ENCODE data around the gene OIP5.
A peak's percentile ranks its signal among the peaks of the same experiment; 100 is the strongest.
"Not testable (repeated sequence)": the region's sequence is repeated elsewhere in the genome, so short reads cannot be mapped to it uniquely, and the experiment has no call there.

OIP5 gene

GRCh38 chr15:41332194-41333025, at the start of gene OIP5, which contains the start of gene NUSAP1:
TSS of gene OIP5 (minus strand) at chr15:41332591. CDS start at chr15:41332561, 30 bp downstream.
TSS of gene NUSAP1 (plus strand) at chr15:41332881. CDS start at chr15:41332958, 77 bp downstream.
- DNase-seq (ENCODE audit: low spot score) = peak; percentile 98

DNA sequence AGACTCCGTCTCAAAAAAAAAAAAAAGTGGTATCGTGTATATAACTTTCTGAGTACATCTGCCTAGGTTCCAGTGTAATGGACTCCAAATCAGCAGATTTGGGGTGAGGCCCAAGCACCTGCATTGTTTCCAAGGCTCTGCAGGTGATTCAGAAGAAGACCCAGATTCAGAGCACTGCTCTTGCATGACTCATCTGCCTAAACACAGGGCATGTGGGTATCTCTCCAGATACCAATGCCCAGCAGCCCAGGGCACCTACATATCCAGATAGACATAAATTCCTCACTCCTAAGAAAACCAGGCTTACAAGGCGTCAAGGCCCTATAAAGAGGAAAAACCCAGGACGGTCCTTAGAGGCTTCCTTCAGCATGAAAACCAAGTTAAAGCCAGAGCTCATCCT, 45.6 kb upstream of the OIP5 start:
- no peak for DNase-seq (ENCODE audit: low spot score)

DNA sequence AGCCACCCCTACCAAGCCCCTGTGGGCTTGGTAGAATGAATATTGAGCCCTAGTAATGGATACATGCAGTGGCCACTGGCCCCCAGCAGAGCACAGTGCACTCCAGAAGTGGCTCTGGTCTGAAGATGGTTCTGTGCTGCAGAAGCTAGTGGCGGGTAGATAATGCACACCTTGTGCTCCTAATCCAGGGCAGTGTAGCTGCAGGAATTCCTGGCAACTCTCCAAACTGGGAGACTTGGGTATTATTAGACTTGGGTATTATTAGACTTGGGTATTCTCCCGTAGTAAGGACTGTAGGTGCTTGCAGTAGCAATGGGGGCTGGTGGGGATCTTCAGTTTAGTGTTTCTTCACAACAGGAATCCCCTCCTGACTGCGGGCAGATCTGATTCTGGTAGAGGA, 35.0 kb upstream of the OIP5 start:
- DNase-seq (ENCODE audit: low spot score) = no peak

DNA sequence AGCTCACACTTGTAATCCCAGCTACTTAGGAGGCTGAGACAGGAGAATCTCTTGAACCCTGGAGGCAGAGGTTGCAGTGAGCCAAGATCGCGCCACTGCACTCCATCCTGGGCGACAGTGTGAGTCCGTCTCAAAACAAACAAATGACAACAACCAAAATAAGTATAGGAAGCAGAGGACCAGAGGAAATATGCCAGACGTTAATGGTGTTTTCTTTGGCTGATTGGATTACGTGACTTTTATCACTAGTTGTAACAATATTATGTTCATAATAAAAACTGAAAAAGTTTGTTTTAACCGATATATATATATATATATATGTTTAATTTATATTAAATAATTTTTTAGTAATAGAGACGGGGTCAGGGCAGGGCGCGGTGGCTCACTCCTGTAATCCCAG, 22.0 kb upstream of the OIP5 start:
- DNase-seq (ENCODE audit: low spot score) = no peak

DNA sequence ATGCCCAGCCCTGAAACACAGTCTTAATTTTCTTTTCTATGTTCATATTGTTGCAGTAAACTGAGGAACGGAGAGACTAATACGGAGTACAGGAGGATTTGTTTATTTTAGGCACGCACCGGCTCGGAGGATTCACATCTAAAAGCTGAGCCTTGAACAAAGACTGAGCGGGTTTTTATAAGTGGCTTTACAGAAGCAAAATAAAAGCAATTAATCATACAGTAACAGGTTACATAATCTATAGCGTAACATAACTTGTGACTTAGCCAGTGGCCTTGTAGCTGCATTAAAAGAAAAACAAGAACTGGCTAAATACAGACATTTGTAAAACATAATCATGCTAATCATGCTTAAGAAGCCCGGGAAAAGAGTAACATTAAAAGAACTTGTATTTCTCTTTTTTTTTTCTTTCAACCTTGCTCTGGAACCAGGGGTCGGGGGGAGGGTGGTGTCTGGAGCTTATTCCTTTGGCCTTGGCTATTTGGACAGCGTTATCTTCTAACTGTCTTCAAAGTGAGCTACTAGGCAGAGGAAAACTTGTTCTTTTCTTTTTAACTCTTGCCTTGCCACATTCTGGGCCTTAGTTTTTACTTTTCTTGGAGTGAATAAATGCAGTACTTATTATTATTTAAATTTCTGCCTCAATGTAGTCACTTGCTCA, 17.8 kb upstream of the OIP5 start:
- no peak for DNase-seq (ENCODE audit: low spot score)

GRCh38 chr15:41347236-41347635, 14.8 kb upstream of the OIP5 start:
- no peak for DNase-seq (ENCODE audit: low spot score)

- DNase-seq (ENCODE audit: low spot score) = no peak
Measured at GRCh38 chr15:41341519-41341918, 9.1 kb upstream of the OIP5 start.

DNA sequence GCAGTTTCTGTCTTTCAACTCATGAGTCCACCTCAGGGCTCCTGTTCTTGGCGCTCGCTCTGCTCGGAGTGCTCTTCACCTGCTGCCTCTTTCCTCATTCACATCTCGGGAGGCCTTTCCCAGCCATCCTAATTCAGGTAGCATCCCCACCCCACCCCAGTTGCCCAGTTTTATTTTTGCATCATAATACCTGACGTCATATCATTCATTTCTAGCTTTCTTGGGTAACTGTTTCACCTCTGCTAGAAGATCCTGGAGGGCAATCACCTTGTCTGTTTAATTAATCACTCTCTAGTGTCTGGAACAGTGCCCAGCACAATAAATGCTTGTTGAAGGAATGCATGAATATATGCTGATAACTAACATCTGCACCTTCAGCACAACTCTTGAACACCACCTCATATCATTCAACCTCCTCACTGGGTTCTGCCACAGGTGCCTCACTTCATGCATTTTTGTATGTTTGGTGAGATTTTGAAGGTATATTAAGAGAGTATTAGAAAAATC, 7.9 kb upstream of the OIP5 start:
- DNase-seq (ENCODE audit: low spot score) = no peak

DNA sequence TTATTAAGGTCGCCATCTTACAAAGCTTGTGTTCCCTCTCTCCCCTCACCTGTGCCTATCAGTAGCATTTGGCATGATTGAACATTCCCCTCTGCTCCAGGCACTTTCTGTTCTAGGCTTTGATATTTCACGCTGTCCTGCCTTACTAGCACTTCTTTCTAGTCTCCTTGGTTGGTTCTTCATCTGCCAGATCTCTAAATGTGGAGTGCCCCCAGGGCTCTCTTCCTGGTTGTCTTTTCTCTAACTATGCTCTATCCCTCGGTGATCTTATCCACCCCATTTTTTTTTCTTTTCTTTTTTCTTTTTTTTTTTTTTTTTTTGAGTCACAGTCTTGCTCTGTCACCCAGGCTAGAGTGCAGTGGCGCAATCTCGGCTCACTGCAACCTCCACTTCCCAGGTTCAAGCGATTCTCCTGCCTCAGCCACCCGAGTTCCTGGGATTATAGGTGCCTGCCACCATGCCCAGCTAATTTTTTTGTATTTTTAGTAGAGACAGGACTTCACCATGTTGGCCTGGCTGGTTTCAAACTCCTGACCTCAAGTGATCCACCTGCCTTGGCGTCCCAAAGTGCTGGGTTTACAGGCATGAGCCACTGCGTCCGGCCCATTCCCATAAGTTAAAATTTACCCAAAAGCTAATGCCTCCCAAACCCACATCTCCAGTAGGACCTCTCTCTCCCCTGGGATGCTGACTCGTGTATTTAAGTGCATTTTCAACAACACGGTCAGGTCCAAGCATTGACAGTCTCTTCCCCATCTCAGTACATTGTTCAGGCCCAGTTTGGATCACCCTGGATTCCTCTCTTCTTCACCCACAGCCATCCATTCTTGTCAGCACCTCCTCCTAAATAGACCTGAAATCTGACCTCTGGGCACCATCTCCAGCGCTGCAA, 5.5 kb upstream of the OIP5 start:
- DNase-seq (ENCODE audit: low spot score) = no peak

GRCh38 chr15:41337047-41337446, 4.7 kb upstream of the OIP5 start:
- no peak for DNase-seq (ENCODE audit: low spot score)

GRCh38 chr15:41336549-41336948, 4.2 kb upstream of the OIP5 start:
- DNase-seq (ENCODE audit: low spot score) = no peak

- DNase-seq (ENCODE audit: low spot score) = no peak
Measured at GRCh38 chr15:41334293-41335120, 2.1 kb upstream of the OIP5 start.

DNA sequence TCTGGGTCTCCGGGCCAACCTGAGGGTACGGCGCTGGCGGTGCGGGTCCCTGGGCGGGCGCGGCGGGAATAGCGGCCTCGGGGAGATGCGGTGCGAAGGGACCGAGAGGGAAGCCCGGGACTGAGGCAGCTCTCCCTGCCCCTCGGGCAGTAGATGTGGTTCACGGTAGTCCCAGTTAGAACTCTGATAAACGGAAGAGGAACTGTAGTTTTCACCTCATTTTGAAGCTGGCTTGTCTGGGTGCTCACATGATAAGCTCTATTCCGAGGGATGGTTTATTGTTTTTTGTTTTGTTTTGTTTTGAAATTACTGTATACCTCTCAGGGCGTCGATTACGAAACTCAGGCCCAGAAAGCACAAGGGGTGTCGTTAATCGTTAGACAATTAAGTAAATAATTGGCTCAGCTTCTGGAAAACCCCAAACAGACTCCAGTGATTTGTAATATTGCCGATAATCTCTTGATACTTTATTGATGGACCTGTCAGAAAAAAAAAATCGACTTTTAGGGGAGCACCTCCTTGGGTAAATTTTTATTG, 703 bp upstream of the OIP5 start:
- DNase-seq (ENCODE audit: low spot score) = peak; percentile 71

GRCh38 chr15:41331833-41332193, 578 bp downstream of the OIP5 start:
- no peak for DNase-seq (ENCODE audit: low spot score)

- DNase-seq (ENCODE audit: low spot score) = no peak
Measured at GRCh38 chr15:41331281-41331680, 1.1 kb downstream of the OIP5 start.

DNA sequence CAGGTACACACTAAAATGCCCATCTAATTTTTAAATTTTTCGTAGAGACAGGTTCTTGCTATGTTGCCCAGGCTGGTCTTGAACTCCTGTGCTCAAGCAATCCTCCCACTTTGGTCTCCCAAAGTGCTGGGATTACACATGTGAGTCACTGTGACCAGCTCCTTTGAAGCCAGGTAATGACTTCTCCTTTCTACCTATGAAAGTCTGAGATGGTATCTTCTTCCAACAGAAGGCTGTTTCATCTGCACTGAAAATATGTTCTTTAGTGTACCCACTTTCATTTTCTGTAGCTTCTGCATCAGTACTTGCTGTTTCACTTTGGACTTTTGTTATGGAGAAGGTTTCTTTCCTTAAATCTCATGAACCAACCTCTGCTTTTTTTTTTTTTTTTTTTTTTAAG, 8.8 kb downstream of the OIP5 start:
- DNase-seq (ENCODE audit: low spot score) = no peak

DNA sequence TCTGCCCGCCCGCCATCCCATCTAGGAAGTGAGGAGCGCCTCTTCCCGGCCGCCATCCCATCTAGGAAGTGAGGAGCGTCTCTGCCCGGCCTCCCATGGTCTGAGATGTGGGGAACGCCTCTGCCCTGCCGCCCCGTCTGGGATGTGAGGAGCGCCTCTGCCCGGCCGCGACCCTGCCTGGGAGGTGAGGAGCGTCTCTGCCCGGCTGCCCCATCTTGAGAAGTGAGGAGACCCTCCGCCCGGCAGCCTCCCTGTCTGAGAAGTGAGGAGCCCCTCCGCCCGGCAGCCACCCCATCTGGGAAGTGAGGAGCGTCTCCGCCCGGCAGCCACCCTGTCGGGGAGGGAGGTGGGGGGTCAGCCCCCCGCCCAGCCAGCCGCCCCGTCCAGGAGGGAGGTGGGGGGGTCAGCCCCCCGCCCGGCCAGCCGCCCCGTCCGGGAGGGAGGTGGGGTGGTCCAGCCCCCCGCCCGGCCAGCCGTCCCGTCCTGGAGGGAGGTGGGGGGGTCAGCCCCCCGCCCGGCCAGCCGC, 11.5 kb downstream of the OIP5 start:
- not testable (repeated sequence) for DNase-seq (ENCODE audit: low spot score)

DNA sequence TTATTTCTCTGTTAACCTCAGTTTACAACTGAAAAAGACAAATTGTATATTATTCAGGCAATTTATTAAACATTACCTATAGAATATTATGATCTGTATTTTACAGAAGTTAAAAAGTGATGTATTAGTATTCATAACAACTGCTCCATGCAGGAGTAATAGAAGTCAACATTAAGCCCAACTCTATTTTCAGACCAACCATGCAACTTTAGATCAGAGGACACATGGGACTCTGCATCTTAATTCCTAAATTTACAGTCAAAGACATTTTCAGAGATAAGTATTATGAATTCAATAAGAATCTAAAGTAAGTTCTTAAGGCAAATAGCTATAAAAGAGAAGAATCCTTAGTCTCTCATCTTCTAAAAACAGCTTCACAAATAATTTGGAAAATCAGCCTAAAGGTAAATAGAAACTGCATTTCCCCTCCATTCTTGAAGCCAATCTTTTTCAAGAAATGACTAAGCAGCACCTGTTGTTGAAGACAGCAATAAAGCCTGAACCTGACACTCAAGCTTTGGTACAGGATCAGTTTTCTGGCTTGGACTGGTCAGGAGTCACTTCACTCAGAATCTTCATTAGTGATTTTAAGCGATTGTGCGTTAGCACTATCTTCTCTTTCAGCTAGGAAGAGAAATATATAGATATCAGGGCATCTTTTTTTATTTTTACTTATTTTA, 23.0 kb downstream of the OIP5 start:
- no peak for DNase-seq (ENCODE audit: low spot score)

GRCh38 chr15:41307679-41308078, 24.7 kb downstream of the OIP5 start:
- no peak for DNase-seq (ENCODE audit: low spot score)

- no peak for DNase-seq (ENCODE audit: low spot score)
Measured at GRCh38 chr15:41304149-41304770, 28.1 kb downstream of the OIP5 start.
